Loucy (cell line): ENCODE results near the gene CRYL1.

ENCODE experiments used
- H2AFZ ChIP-seq: fragments of 200-600 bp; sonication (generic); 2 replicates; pipeline ENCODE4 v1.6.0; 2016; ENCODE audit warnings: antibody characterized with exemption, mild to moderate bottlenecking, low read length, moderate library complexity
- H3F3A ChIP-seq: fragments of 200-600 bp; 2 replicates; pipeline ENCODE4 v1.6.0; 2016; ENCODE audit warnings: antibody characterized with exemption, low read depth, mild to moderate bottlenecking
- H3K27me3 ChIP-seq: fragments of 200-600 bp; sonication (generic); 2 replicates; pipeline ENCODE4 v1.6.1; 2014; ENCODE audit warnings: low read length, mild to moderate bottlenecking; ENCODE audit not compliant: insufficient read depth, poor library complexity, severe bottlenecking
- H3K36me3 ChIP-seq: fragments of 200-600 bp; sonication (generic); 2 replicates; pipeline ENCODE4 v1.6.1; 2016; ENCODE audit warnings: low read length; ENCODE audit not compliant: insufficient read depth
- H3K4me1 ChIP-seq: fragments of 200-600 bp; sonication (generic); 2 replicates; pipeline ENCODE4 v1.5.1; 2014; ENCODE audit warnings: low read length, mild to moderate bottlenecking; ENCODE audit not compliant: insufficient read depth, poor library complexity, severe bottlenecking
- H3K4me2 ChIP-seq: fragments of 200-600 bp; sonication (generic); 2 replicates; pipeline ENCODE4 v1.6.0; 2014; ENCODE audit warnings: antibody characterized with exemption, low read length, low read depth, mild to moderate bottlenecking; ENCODE audit not compliant: poor library complexity, severe bottlenecking
- H3K4me3 ChIP-seq: fragments of 200-600 bp; sonication (generic); 2 replicates; pipeline ENCODE4 v1.5.1; 2014; ENCODE audit warnings: low read length, mild to moderate bottlenecking, mixed read lengths; ENCODE audit not compliant: poor library complexity, severe bottlenecking
- H3K79me2 ChIP-seq: fragments of 200-600 bp; sonication (generic); 2 replicates; pipeline ENCODE4 v1.6.1; 2014; ENCODE audit warnings: low read length; ENCODE audit not compliant: insufficient read depth
- H3K9ac ChIP-seq: fragments of 200-600 bp; sonication (generic); 2 replicates; pipeline ENCODE4 v1.6.0; 2014; ENCODE audit warnings: mild to moderate bottlenecking, low read depth, low read length, moderate library complexity; ENCODE audit not compliant: poor library complexity, severe bottlenecking
- H3K9me2 ChIP-seq: fragments of 200-600 bp; sonication (generic); replicated peaks from 2 replicates; pipeline ENCODE4 v1.6.1; 2016; ENCODE audit warnings: low read depth, low read length, mixed read lengths
- H3K9me3 ChIP-seq: fragments of 200-600 bp; sonication (generic); 2 replicates; pipeline ENCODE4 v1.6.1; 2014; ENCODE audit warnings: mild to moderate bottlenecking, antibody characterized with exemption, low read length, low read depth; ENCODE audit not compliant: insufficient read depth
- H4K20me1 ChIP-seq: fragments of 200-600 bp; sonication (generic); 2 replicates; pipeline ENCODE4 v1.6.0; 2014; ENCODE audit warnings: antibody characterized with exemption, low read length, mild to moderate bottlenecking; ENCODE audit not compliant: insufficient read depth, poor library complexity, severe bottlenecking
- EZH2phosphoT487 ChIP-seq: fragments of 200-600 bp; IDR thresholded peaks from 2 replicates; pipeline ENCODE4 v1.6.1; 2018; ENCODE audit warnings: antibody characterized with exemption, mild to moderate bottlenecking, moderate library complexity, borderline replicate concordance
- TF ChIP-seq, protein P1 (sequence below): fragments of 200-600 bp; sonication (generic); conservative IDR thresholded peaks from 2 replicates; pipeline ENCODE4 v1.5.1; 2014; ENCODE audit warnings: mild to moderate bottlenecking, antibody characterized with exemption, low read length

CRYL1 gene

GRCh38 chr13:20534038-20534608, 8.5 kb upstream of the CRYL1 start:
- H3K79me2 ChIP-seq: no peaks in the 10 kb centered on the region
- no peaks in the 10 kb centered on the region for H4K20me1 ChIP-seq
- no peaks in the 10 kb centered on the region for H3K9me2 ChIP-seq
- H3K9me3 ChIP-seq: peaks cover 13% of the 10 kb centered on the region; the same call in 1 of the 2 replicates
- no peak for TF ChIP-seq EZH2phosphoT487
- TF ChIP-seq, protein P1, sequence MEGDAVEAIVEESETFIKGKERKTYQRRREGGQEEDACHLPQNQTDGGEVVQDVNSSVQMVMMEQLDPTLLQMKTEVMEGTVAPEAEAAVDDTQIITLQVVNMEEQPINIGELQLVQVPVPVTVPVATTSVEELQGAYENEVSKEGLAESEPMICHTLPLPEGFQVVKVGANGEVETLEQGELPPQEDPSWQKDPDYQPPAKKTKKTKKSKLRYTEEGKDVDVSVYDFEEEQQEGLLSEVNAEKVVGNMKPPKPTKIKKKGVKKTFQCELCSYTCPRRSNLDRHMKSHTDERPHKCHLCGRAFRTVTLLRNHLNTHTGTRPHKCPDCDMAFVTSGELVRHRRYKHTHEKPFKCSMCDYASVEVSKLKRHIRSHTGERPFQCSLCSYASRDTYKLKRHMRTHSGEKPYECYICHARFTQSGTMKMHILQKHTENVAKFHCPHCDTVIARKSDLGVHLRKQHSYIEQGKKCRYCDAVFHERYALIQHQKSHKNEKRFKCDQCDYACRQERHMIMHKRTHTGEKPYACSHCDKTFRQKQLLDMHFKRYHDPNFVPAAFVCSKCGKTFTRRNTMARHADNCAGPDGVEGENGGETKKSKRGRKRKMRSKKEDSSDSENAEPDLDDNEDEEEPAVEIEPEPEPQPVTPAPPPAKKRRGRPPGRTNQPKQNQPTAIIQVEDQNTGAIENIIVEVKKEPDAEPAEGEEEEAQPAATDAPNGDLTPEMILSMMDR: no peak
- H3K36me3 ChIP-seq: no peaks in the 10 kb centered on the region
- H3K27me3 ChIP-seq: no peaks in the 10 kb centered on the region
- no peak overlapping the region for H3K4me3 ChIP-seq
- no peak overlapping the region for H3K4me2 ChIP-seq
- no peaks in the 10 kb centered on the region for H3K4me1 ChIP-seq
- H3K9ac ChIP-seq: no peak overlapping the region
- no peaks in the 10 kb centered on the region for H3F3A ChIP-seq
- H2AFZ ChIP-seq: no peak overlapping the region

GRCh38 chr13:20528452-20528851, 2.8 kb upstream of the CRYL1 start:
- Histone ChIP-seq H3K4me1 (peaks cover 14% of the 10 kb centered on the region), H4K20me1 (no peaks in the 10 kb centered on the region), H3K4me3 (no peak overlapping the region), H3K9me2 (no peaks in the 10 kb centered on the region), H3K79me2 (0 out of 2 replicates have a peak, but pooled peaks cover 4% of the 10 kb centered on the region), H2AFZ (no peak overlapping the region), H3K9ac (no peak overlapping the region), H3K4me2 (no peak overlapping the region), H3K9me3 (no peaks in the 10 kb centered on the region; the same call in 1 of the 2 replicates), H3K27me3 (no peaks in the 10 kb centered on the region), H3F3A (no peaks in the 10 kb centered on the region), H3K36me3 (no peaks in the 10 kb centered on the region)
- no peak for TF ChIP-seq EZH2phosphoT487
- TF ChIP-seq, protein P1: no peak

DNA sequence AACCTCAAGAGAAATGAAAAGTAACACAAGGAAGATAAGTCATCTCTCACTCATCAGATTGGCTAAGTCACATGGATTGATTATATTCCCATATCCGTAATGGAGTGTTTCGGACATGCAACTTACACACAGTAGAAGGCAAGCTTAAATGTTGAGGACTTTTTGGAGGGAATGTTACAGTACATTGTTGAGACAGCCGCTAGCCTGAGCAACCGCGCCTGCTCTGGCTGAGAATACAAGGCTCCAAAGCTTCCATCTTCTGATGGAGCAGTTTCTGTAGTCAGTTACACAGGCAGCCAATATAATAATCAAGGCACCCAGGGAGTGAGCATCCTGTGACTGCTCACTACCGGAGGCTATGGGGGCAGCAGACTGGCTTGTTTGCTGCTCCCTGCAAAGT, 1.0 kb upstream of the CRYL1 start:
- peaks cover 14% of the 10 kb centered on the region for H3K4me1 ChIP-seq
- no peaks in the 10 kb centered on the region for H4K20me1 ChIP-seq
- no peaks in the 10 kb centered on the region for H3K36me3 ChIP-seq
- H2AFZ ChIP-seq: peak overlapping the region; percentile 98
- peak overlapping the region; percentile 77 for H3K9ac ChIP-seq
- no peaks in the 10 kb centered on the region; the same call in 1 of the 2 replicates for H3K9me3 ChIP-seq
- no peaks in the 10 kb centered on the region for H3K9me2 ChIP-seq
- peak overlapping the region; percentile 88 for H3K4me2 ChIP-seq
- no peaks in the 10 kb centered on the region for H3K27me3 ChIP-seq
- H3K79me2 ChIP-seq: 0 out of 2 replicates have a peak, but pooled peaks cover 4% of the 10 kb centered on the region
- H3K4me3 ChIP-seq: peak overlapping the region; percentile 76
- no peak for TF ChIP-seq EZH2phosphoT487
- TF ChIP-seq, protein P1: no peak
- no peaks in the 10 kb centered on the region for H3F3A ChIP-seq
